Measurements from ENCODE around the gene MRPL48. TPM values are rescaled to one million over a fixed set of nuclear protein-coding genes. Genes with fewer than 3 reads are reported as not detected.
"Not testable (repeated sequence)": the region's sequence is repeated elsewhere in the genome, so short reads cannot be mapped to it uniquely, and the experiment has no call there.

The MRPL48 gene
- total RNA-seq, 2 donors from 2014 or later: 33.4 to 37.3 TPM

DNA sequence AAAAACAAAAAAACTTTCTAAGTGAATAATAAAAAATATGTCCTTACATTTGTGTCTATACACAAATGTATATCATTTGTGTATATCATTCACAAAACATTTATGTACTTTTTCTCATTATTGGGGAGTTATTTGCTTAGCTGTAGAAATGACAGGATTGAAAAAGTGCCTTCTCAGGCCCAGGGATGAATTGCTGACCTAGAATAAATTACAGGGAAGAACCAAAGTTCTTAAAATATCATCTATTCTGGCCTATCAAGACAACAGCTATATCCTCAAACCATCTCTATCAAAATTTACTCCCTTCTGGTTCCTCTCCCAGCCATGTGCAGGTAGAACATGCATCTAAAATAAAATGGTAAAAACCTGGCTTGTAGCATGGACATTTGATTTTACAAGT lies 24.9 kb upstream of the MRPL48 start:
- DNase-seq (no peak), ATAC-seq (no peak)
- intact Hi-C loops (cut with DNase I): no loop called here

DNA sequence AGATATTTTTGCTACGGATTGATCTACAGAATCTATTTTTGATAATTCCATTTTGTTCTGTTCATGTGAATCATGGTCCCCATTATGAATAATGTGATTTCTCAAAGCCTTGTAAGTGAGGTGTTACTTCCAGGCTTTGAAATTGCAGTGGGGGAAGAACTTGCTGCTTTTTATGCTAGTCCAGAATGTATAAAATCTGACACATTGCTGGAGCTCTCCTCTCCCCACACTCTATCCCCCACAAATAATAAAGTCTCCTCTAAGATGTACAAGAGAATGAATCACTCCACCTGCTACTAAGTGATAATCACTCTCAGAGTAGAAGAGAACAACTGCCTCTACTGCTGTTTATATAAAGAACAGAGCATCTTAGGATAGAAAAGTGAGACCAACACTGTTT lies 20.9 kb upstream of the MRPL48 start:
- ATAC-seq: no peak
- intact Hi-C loops (cut with DNase I): no loop called here
- no peak for DNase-seq

GRCh38 chr11:73770811-73771210 lies 16.9 kb upstream of the MRPL48 start:
- DNase-seq; intact Hi-C loops (cut with DNase I); ATAC-seq: not testable (repeated sequence)

DNA sequence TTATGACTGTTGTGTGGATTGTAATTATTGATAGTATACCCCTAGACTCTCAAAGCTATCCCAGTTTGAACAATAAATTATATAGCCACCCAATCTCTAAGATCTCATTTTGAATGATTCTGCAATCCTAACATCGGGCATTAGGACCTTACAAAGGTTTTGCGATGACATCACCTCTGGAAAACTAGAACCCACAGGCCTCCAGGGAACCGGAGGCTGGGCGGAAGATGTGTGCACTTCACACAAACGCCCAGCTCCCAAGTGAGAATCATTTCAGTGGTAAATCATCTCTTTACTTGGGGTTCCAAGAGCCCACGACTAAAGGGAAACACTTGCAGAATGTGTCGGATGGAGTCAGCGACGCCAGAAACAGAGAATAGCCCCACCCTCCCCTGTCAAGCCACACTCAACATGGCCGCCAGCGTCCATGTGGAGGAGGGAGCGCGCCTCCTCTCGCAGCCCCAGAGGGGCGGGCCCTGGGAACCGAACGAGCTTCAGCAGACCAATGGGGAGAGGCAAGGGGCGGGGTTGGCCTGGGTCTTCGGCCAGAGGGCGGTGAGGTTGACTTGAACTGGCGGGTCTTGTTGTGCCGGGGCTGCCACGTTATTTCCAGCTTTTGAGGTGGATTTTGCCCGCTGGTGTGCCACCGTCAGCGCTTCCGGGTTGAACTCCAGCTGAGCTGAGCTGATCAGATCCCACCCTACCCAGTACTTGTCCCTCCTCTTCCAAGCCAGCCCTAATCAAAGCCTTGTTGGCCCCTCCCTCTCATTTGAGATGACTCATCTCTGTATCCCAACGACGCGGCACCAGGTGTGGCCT lies 8.4 kb upstream of the MRPL48 start:
- intact Hi-C loops (cut with DNase I): loop anchor here in 1 of 2 donors (1.0 kb wide), 1 partner anchor 18 kb away; the partner anchor contains the start of gene RAB6A

DNA sequence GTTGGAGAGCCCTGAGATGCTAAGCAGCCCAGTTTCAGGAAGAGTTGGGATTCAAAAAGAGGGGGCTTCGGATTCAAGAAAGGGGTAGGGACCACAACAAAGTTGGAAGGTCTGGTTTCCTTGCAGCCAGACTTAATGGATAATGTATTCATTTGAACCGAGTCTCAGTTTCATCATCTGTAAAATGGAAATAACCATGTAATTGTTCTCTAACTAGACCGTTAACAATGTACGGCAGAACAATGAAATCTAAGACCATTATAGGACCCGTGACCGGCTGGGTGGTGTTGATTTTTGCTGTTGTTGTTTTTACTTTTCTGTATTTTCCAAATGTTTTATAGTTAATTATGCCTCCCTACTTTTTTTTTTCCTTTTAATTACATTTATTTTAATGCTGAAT lies 6.4 kb upstream of the MRPL48 start:
- ATAC-seq (no peak), DNase-seq (no peak)
- intact Hi-C loops (cut with DNase I): loop anchor here in 1 of 2 donors (10.0 kb wide), 1 partner anchor 93 kb away; the partner anchor contains the start of genes COA4 and PAAF1

More for the DNA sequence above, 8.4 kb upstream of the MRPL48 start:
- DNase-seq (peak; percentile 99), ATAC-seq (peak; percentile 100)

DNA sequence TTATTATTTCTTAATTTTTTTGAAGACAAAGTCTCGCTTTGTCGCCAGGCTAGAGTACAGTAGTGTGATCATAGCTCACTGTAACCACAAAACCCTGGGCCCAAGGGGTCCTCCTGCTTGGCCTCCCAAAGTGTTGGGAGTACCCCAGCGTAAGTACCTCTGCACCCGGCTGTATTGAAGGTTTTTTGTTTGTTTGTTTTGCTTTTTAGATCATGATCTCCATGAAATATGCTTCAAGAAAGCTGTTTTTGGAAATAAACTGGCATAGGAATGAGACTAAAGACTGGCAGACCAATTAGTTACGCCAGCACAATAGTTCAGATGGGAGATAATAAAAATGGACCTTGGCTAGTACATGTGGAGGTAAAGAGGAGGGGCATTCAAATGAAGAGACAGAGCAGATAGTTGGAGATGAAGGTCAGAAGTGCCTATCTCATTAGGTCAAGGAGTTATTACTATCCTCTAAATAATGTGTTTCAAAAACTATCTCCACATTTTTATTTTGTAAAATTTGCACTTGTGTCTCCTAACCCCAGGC lies 4.1 kb upstream of the MRPL48 start:
- DNase-seq (no peak), ATAC-seq (no peak)
- intact Hi-C loops (cut with DNase I): loop anchor here in 1 of 2 donors (10.0 kb wide), 1 partner anchor 91 kb away; the partner anchor contains the start of genes COA4 and PAAF1

- intact Hi-C loops (cut with DNase I): loop anchor here in 1 of 2 donors (10.0 kb wide), 1 partner anchor 91 kb away; the partner anchor contains the start of genes COA4 and PAAF1
- no peak for DNase-seq
- ATAC-seq: no peak
Observed at GRCh38 chr11:73784080-73784634, 3.5 kb upstream of the MRPL48 start.

- no peak for DNase-seq
- intact Hi-C loops (cut with DNase I): loop anchor here in 1 of 2 donors (10.0 kb wide), 1 partner anchor 90 kb away; the partner anchor contains the start of genes COA4 and PAAF1
Observed at GRCh38 chr11:73784734-73785133, 2.9 kb upstream of the MRPL48 start.

GRCh38 chr11:73785467-73785866 lies 2.2 kb upstream of the MRPL48 start:
- DNase-seq, ATAC-seq: not testable (repeated sequence)
- intact Hi-C loops (cut with DNase I): loop anchor here in 1 of 2 donors (10.0 kb wide), 1 partner anchor 89 kb away; the partner anchor contains the start of genes COA4 and PAAF1

More at GRCh38 chr11:73784734-73785133, 2.9 kb upstream of the MRPL48 start:
- ATAC-seq: no peak

- intact Hi-C loops (cut with DNase I): loop anchor here in 1 of 2 donors (10.0 kb wide), 1 partner anchor 88 kb away; the partner anchor contains the start of genes COA4 and PAAF1
- ATAC-seq: no peak
- DNase-seq: no peak
Observed at GRCh38 chr11:73787051-73787642, 527 bp upstream of the MRPL48 start.

GRCh38 chr11:73789279-73789670 lies 1.6 kb downstream of the MRPL48 start:
- no peak for DNase-seq
- intact Hi-C loops (cut with DNase I): loop anchor here in 1 of 2 donors (10.0 kb wide), 1 partner anchor 86 kb away; the partner anchor contains the start of genes COA4 and PAAF1
- ATAC-seq: no peak

GRCh38 chr11:73792584-73792983 lies 4.9 kb downstream of the MRPL48 start:
- intact Hi-C loops (cut with DNase I): no loop called here
- ATAC-seq (no peak), DNase-seq (no peak)

GRCh38 chr11:73795925-73796632 lies 8.4 kb downstream of the MRPL48 start:
- ATAC-seq (peak; percentile 74 to 80), DNase-seq (peak; percentile 38)
- intact Hi-C loops (cut with DNase I): no loop called here

DNA sequence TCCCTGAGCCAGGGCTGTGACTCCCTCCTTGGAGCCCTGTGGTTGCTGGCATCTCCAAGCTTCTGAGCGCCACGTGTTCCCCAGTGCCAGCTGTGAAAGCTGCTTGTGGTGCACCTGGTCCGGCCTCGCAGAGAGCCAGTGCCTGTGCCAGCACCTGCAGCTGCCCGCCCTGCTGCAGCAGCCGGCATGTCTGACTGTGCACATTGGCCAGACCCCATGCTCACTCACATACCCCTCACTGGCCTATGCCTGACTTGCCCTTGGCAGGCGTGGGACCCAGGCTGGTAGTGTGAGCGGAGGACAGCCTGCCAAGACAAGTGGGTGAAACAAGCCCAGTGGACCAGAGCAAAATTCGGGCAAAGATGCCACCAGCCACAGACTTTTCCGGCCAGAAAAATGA lies 9.8 kb downstream of the MRPL48 start:
- intact Hi-C loops (cut with DNase I): no loop called here

GRCh38 chr11:73800276-73800806 lies 12.7 kb downstream of the MRPL48 start:
- DNase-seq (no peak), ATAC-seq (peak in 1 of 2 donors; percentile 31)
- intact Hi-C loops (cut with DNase I): no loop called here

More for the DNA sequence above, 9.8 kb downstream of the MRPL48 start:
- peak in 1 of 2 donors; percentile 37 for ATAC-seq
- DNase-seq: no peak

DNA sequence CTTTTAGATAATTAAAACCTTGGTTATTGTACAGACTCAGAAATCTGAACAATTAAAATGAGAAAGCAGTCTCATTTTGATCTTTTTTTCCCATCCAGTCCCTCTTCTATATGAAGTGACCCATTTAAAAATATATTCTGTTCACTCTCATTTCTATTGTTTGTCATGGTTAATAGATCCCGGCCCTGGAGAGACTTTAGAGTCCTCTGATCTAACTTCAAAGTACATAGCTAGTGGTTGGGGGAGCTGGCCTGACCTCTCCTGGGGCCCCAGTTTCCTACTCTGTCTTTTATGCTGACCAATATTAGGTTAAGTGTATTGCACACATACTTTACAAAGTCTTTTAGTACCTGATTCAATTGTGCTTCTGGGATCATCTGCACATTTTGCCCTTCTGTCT lies 13.5 kb downstream of the MRPL48 start:
- intact Hi-C loops (cut with DNase I): no loop called here
- ATAC-seq (no peak), DNase-seq (no peak)

- intact Hi-C loops (cut with DNase I): no loop called here
- ATAC-seq: no peak
- DNase-seq: no peak
Observed at GRCh38 chr11:73804712-73805111, 17.0 kb downstream of the MRPL48 start.

- intact Hi-C loops (cut with DNase I): no loop called here
- ATAC-seq (no peak), DNase-seq (no peak)
Observed at GRCh38 chr11:73808052-73808451, 20.4 kb downstream of the MRPL48 start.

All from left cardiac atrium (tissue), 4 donors.